Sciatic nerve (tissue), 2 donors: ENCODE data around the gene GSE1. TPM values are rescaled to one million over a fixed set of nuclear protein-coding genes. Genes with fewer than 3 reads are reported as not detected.

Source experiments
- ATAC-seq: fragments of 200-7000 bp; cut with Tn5 transposase; one replicate; pipeline ENCODE4 v1.9.1; 2020; ENCODE audit warnings: mild to moderate bottlenecking, moderate library complexity
- DNase-seq: peaks from one replicate; pipeline ENCODE4 v3.0.0-alpha.2; 2020; ENCODE audit warnings: low spot score
- intact Hi-C: fragments of 100-400 bp; cut with DNase I; formaldehyde crosslinking; loops from one replicate; pipeline ENCODE4 v1.14.2; 2022
- total RNA-seq: library from RNA; stranded (reverse); fragmentation: NEBNext Ultra II Directional; extraction: Animal tissue kit (Norgen Biotek cat#: 25700); gene quantifications from one replicate; pipeline ENCODE4 v1.2.1, GENCODE V29; 2021
- donor health status: DM: no; HTN: no; CAD: no.
- donor health status: DM: no; HTN: no; CAD: no.

GSE1 gene
- total RNA-seq, 1 donor from 2014 or later, result 97.3 TPM

DNA sequence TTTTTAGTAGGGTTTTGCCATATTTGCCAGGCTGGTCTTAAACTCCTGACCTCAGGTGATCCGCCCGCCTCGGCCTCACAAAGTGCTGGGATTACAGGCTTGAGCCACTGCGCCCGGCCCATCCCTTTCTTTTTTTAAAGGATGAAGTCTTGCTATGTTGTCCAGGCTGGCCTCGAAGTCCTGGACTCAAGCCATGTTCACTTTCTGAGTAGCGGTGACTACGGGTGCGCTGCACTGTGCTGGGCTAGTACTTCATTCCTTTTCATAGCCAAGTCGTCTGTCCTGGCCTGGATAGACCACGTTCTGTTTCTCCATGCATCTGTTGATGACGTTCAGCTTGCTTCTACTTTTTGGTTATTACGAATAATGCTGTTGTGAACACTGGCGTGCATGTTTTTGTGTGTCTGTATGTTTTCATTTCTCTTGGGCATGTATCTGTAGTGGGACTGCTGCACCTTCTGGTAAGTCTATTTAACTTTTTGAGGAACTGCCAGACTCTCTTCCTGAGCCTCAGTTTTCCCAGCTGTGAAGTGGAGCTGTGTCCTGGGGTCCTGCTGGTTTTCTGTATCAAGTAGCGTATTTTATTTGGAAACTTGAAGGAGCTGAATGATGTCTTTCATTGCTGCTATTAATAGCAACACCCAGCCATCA is 40.0 kb upstream of the GSE1 start:
- no peak for ATAC-seq
- DNase-seq, result no peak
- intact Hi-C loops, result no loop called here

DNA sequence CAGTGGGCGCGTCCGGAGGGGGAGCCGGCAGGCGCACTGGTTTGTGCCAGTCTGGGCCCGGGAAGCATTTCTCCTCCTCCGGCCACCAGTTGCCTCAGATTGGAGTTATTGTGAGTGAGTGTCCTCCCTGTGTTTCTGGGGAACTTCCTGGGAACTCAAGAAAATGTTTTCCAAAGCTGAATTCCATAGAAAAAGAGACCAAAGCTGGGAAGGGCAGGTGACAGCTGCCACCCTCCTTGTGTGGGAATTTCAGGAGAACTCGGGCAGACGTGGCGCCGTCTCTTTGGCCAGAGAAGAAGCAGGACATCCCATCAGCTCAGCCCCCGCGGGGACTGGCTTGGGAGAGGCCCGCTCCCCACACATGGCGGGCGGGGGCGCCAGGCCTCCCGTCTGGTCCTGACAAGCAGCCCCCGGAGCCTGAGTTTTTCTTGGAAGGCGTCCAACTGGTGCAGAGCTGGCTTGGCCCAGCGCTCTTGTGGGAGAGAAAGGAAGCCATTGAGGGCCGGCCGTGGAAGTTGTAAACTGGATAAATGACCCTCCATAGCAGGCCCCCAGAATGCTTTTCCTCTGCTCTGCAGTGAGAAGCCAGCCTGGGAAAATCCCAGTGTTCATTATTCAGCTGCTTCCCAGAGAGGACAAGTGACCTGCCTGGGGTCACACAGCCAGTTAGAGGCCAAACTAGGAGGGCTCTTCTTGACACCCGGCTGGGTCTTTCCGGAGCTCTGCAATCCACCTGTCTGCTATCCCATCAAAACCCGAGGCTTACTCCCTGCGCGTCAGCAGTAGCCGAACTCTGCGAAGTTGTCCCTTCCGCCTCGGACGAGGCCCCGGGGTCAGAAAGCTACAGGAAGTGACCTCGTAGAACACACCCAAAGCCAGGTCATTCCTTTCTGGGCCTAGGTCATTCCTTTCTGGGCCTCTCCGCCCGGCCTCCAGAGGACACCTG is 39.2 kb upstream of the GSE1 start:
- peak; percentile 84 for DNase-seq
- intact Hi-C loops, result no loop called here
- peak; percentile 64 for ATAC-seq

DNA sequence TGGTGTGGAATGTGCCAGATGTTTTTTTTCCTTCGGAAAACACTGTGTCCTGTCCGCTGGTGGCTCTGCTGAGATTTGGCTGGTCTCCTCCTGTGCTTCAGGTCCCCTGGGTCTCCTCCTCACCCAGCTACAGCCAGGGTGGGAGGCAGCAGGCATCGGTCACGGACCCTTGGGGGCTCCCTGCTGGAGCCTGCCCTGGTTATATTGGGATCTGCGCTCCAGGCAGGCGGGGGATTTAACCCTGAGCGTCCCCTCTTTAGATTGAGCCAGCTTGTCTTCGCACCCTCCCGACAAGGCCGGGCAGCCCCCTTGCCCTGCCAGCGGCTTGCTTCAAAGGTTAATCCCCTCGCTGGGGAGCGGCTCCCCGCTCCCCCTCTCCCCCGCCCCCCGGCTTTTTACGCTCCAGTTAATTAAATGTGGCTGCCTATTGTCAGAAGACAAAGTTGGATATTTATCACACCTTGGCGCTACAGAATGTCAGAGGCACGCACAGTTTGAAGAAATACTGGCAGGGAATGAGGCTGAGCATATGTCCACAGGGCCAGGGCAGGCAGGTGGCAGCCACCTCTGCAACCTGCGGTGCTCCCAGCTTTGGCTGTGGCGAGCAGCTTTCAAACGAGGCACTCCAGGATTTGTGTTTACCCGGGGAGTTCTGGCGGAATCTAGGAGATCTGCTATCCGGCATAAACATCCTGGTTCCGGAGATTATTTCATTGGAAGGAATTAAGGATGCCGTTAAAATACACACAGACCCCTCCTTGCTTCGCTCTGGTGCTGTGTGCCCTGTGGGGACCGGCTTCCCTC is 38.2 kb upstream of the GSE1 start:
- intact Hi-C loops, result no loop called here
- no peak for ATAC-seq
- no peak for DNase-seq

DNA sequence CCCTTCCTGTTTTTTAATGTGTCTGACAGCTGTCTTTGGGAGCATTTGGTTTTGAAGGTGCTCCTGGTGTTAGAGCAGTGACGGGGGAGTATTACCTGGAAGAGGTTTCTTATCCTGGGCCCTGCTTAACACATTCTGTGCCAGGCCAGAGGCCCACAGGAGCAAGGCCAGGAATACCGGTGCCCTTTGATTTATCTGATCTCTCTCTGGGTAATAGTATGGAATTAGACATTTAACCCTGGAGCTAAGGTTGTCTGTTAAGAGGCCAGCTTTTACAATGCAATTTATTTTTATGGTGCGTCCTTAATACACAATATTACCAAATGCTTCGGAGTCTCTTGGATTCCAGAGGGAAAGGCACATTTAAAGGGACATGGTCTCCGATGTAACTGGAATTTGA is 37.2 kb upstream of the GSE1 start:
- ATAC-seq (no peak), DNase-seq (no peak)
- intact Hi-C loops, result no loop called here

DNA sequence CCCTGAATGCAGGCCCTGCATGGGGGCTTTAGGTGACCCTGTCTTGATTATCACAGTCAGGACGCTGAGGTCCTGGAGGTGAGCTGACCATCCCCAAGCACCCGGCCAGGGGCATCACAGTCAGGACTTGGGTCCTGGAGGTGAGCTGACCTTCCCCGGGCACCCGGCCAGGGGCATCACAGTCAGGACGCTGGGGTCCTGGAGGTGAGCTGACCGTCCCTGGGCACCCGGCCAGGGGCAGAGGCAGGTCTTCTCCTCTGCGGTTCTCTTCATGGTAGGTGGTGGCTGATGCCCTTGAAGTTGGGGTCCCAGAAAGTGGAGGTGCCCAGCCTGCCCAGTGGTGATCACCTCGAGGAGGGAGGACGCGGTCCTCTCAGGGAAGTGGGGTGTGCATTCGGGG is 36.2 kb upstream of the GSE1 start:
- no peak for ATAC-seq
- intact Hi-C loops, result no loop called here
- DNase-seq, result no peak

DNA sequence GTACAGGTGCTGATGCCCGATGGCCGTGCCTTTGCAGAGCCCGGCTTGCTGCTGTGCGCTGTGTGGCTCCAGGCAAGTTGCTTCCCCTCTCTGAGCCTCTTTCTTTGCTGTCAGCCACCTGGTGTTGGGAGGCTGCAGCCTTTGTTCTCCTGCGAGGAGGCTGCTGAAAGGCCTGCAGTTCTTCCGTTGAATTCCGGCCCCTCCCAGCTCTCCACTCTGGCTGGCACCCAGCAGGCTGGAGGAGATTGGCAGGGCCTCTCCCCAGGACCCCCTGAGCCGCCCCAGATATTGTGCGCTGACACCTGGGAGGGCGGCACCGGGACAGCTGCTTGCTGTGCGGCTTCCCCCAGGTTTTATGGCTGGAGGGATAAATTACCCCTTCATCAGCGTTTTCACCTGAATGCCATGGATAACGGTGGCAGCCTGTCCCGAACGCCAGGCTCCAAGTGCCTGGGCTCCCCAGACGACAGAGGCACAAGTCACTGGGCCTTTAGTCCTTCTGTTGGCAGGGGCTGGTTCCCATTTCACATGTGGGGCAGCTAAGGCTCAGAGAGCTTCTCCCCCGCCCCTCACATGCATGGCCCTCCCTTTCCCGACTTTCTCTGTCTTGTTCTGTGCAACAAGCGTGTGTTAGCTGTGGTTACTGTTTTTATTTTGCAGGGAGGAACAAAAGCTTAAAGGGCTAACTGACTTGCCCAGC is 35.1 kb upstream of the GSE1 start:
- DNase-seq (no peak), ATAC-seq (no peak)
- intact Hi-C loops, result no loop called here

DNA sequence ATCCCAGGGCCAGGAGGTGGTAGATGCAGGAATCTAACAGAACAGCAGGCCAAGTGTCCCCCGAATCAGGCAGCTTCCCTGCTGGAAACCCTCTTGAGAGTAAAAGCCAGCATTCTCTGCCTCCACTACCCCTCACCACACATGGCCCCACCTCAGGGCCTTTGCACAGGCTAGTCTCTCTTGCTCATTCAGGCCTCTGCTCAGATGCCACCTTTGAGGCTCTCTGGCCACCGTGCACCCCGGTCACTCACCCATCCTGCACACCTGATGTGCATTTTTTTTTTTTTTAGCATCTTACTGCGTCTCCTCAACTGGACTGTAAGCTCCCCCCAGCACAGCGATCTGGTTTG is 34.5 kb upstream of the GSE1 start:
- intact Hi-C loops, result no loop called here
- ATAC-seq (no peak), DNase-seq (no peak)

DNA sequence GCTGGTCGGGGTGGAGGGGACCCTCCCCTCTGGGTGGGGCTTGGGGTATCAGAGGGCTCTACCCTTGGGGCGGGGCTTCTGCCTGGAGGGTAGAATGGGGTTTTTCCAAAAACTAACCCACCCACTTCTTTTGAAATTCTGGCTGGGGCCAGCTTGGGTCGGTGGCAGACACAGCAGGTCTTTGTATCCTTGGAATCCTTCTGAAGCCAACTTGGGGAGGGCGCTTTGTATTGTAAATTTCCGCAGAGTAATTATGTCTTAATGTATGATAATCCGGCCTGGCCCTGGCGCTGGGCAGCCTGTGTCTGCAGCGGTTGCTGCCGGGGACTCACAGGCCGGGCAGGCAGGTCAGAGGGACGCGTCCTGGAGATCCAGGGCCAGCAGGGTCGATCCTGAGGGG is 33.9 kb upstream of the GSE1 start:
- no peak for DNase-seq
- ATAC-seq, result no peak
- intact Hi-C loops, result no loop called here

DNA sequence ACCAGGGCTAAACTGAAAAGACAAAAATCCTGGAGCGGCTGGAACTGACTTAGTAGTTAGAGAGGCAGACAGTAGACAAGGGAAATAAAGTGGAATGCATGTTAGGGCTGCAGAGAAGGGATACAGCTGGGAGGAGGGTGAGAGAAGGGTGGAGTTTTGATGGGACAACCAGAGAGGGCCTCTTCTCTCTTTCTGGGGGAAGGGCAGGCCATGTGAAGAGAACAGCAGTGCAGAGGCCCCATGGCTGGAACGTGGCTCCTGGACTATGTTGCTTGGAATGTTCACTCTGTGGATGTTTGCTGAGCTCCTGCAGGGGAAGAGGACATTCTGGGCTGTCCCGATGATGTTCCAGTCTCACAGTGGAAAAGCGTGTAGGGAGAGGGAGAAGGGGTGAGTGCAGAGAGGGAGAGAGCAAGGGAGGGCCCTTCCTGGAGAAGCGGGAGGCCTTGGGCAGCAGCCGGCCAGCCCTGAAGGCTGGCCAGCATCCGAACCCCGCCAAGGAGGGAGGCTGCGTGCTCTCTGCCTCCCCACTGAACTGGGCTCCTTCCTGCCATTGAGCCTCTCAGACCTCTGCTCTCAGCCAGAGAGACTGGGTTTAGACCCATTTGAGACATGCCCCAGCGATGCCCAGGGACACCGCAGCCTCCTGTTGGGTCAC is 33.1 kb upstream of the GSE1 start:
- no peak for ATAC-seq
- no peak for DNase-seq

DNA sequence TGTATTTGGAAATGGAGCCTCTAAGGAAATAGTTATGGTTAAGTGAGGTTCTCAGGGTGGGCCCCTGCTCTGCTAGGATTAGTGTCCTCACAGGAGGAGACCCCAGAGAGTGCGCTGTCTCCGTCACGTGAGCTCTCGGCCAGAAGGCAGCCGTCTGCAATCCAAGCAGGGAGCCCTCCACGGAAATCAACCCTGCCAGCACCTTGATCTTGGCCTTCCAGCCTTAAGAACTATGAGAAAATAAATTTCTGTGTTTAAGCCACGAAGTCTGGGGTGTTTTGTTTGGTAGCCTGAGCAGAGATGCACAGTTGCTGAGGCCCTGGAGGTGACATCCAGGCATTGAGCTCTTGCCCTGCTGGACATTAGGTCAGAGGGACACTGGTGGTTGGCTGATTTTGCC is 32.4 kb upstream of the GSE1 start:
- ATAC-seq (no peak), DNase-seq (no peak)
- intact Hi-C loops, result no loop called here

More for the DNA sequence above, 33.1 kb upstream of the GSE1 start:
- intact Hi-C loops, result no loop called here

DNA sequence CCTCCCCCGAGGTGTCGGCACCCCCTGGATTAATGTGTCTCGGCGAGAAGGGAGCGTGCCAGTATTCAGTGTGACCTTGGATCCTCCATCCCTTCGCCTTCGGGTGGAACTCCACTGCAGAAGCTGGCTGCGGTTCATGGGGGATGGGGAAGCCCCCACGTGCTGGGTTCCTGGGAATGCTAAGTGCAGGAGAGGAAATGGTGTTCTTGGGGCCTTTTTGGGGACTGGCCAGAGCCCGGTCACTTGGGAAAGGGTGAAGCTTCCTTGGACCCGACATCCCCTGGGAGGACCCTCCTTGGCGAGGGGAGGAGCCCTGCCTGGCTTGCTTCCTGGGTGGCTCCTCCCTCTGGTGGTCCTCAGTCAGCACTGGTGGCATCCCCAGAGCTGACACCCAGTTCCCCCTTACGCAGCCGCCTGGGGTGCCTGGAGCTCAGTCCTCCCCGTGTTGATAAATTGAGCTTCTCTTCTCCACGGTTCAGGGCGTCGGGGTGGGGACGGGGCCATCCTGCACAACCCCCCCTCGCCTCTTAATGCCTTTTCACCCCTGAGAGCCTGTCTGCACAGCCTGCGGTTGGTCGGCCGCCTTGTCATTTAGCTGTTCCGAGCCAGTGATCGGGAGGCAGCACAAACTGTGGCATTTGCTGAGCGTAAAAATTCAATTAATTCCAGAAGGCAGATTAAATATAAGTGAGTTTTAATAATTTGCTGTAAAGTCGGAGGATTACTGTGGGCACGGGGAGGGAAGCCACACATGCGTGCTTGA is 30.7 kb upstream of the GSE1 start:
- intact Hi-C loops, result no loop called here
- ATAC-seq (no peak), DNase-seq (no peak)

DNA sequence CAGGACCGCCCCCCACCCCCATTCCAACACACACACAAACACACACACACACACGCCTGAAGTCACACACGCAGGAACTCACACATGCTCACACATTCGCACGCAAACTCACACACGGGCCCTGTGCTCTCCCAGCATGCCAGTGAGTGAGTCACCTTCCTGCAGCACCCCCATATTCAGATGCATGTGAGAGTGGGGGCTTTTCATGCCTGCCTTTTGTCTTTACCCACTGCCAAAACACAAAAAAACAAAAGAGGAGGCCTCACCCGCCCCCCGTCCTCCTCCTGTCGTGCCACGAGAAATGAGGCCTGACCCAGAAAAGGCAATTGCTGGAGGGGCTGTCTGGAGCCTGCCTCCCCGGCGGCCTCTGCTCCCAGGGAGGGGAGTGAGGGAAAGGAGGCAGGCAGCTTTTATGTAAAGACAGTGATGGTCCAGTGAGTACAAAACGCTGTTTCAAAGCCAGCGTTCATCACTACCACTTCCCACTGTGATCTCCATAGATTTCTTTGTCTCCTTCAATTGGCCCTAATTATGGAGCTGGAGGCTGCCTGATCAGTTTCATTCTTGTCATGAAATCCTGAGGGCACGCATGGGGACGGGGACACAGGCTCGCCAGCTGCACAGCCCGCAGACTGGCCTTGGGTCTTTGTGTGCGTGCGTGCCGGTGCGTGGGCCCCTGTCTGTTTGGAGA is 29.5 kb upstream of the GSE1 start:
- DNase-seq, result no peak
- intact Hi-C loops, result no loop called here
- no peak for ATAC-seq

DNA sequence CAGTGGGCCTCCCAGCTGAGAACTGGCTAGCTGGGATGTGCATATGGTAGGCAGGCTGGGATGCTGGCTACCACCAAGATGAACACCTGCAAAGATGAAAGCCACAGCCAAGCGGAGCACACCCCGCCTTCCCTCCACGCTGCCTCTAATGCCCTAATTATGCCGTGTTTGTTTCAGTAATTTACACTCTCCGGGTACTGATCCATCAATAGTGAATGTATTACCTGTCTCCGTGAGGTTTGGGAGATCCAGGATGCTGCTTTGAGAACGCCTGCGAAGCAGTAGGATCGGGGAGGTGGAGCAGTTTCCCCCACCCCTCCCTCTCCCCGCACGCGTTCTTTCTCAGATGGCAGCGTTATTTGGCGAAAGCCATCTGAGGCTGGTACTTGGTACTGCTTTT is 28.9 kb upstream of the GSE1 start:
- no peak for ATAC-seq
- no peak for DNase-seq
- intact Hi-C loops, result no loop called here

DNA sequence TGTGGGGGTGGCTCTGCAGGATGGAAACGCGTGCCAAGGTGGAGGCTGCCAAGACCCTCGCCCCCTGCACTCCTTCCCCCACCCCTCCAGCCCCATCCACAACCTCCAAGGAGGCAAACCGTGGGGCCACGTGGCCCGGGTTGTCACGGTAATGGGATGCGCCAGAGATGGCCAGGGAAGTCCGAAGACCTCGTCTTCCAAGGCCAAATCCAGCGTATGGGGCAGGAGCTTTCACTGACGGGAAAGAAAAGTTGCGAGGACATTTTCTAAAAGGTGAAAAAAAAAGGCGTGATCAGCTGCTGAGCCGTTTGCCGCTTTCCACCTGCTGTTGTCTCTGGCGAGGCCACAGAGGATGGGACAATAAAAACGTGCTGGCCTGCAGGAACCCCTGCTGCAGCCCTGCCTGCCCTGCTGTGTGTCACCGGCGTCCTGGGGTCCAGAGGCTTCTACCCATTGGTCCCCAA is 28.3 kb upstream of the GSE1 start:
- no peak for DNase-seq
- intact Hi-C loops, result no loop called here
- no peak for ATAC-seq

DNA sequence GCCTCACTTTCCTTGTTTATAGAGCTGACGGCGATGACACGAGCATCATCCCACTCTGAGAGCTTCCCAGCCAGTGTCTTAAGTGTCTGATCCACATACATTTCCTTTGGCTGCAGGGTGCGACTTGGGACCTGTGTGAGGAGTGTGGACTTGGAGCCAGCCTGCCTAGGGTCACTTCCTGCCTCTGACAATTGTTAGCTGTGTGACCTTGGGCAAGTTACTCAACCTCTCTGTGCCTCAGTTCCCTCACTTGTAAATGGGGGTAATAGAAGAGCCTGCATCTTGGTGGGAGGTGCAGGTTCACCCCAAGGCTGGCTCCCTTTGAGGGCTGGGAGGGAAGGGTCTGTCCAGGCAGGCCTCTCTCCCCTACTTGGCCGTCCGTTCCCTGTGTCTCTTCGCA is 27.4 kb upstream of the GSE1 start:
- intact Hi-C loops, result no loop called here
- no peak for DNase-seq

DNA sequence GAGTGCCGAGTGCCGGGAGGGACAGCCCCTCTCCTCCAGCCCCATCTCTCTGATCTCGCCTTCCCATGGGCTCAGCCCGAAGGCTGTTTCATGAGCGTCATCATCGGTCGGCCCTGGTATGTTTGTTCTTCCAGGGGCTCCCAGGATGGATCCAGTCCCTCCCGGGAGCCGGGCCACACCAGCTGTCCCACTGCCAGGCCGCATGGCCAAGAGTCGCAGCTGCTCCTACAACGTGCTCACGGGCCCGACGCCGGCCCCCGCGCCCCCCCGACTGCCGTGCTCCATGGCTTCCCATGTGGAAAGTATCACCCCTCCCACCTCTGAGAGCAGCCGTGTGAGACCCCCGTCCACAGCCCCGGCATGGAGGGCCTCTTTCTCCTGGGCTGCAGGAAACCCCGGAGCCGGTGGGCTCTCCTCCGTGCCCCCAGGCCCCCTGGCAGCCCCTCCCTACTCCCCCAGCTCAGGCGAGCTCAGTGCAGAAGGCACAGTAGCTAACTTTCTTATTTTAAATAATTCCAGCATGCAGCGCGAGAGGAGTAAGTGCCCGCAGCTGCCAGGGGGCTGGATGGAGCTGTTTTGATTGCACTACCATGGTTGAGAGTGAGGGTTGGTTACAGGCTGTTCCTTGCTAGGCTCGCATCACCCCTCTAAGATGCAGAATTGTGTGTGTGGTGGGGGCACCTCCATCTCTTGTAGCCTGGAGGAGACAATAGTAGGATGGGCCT is 26.6 kb upstream of the GSE1 start:
- peak; percentile 51 for ATAC-seq

More for the DNA sequence above, 27.4 kb upstream of the GSE1 start:
- ATAC-seq, result no peak

More for the DNA sequence above, 26.6 kb upstream of the GSE1 start:
- intact Hi-C loops, result no loop called here
- no peak for DNase-seq
